K562 (cell line): ENCODE measurements around the gene APOBEC3A.
A peak's percentile ranks its signal among the peaks of the same experiment; 100 is the strongest.

Experiments
- BRF2 ChIP-seq: IDR thresholded peaks from 3 replicates; pipeline ENCODE4 v1.6.1; 2011; ENCODE audit warnings: borderline replicate concordance, mild to moderate bottlenecking; ENCODE audit not compliant: insufficient read length, insufficient read depth
- CTCF ChIP-seq, 3 experiments: IDR thresholded peaks in 2 of 3; conservative IDR thresholded peaks in 1 of 3; 2 replicates each; pipeline ENCODE4 v1.5.1; 2011 to 2012; ENCODE audit warnings: low read length in 3 of 3, mild to moderate bottlenecking in 3 of 3, control low read depth in 2 of 3, improper control_type of control experiment in 1 of 3, inconsistent platforms in 1 of 3, low read depth in 1 of 3, mixed read lengths in 1 of 3, moderate library complexity in 1 of 3; ENCODE audit not compliant: insufficient read depth in 2 of 3
- ELF4 ChIP-seq: fragments of 450-650 bp; formaldehyde crosslinking; IDR thresholded peaks from 2 replicates; pipeline ENCODE4 v1.4.0; 2022; ENCODE audit warnings: missing genetic modification characterization
- FOXP4 ChIP-seq: sonication (generic); formaldehyde crosslinking; IDR thresholded peaks from 2 replicates; pipeline ENCODE4 v1.8.0; 2022; ENCODE audit warnings: mild to moderate bottlenecking, missing genetic modification reagents, borderline replicate concordance
- JUNB ChIP-seq: fragments of 450-650 bp; formaldehyde crosslinking; conservative IDR thresholded peaks from 2 replicates; pipeline ENCODE4 v1.4.0; 2020; ENCODE audit warnings: mild to moderate bottlenecking
- JUND ChIP-seq, 2 experiments: IDR thresholded peaks; 2 replicates in 1 of 2; 3 replicates in 1 of 2; pipeline ENCODE4 v1.6.1; 2011; ENCODE audit warnings: borderline replicate concordance in 2 of 2, low read depth in 2 of 2, low read length in 2 of 2, improper control_type of control experiment in 1 of 2, missing biosample characterization in 1 of 2, missing genetic modification characterization in 1 of 2, missing genetic modification reagents in 1 of 2
- PRDM10 ChIP-seq: fragments of 450-650 bp; IDR thresholded peaks from 2 replicates; pipeline ENCODE4 v1.6.1; 2018; ENCODE audit not compliant: partially characterized antibody
- SAP30 ChIP-seq: fragments of 200-600 bp; sonication (generic); IDR thresholded peaks from 2 replicates; pipeline ENCODE4 v1.6.1; 2012; ENCODE audit warnings: borderline replicate concordance, low read depth, mild to moderate bottlenecking, moderate library complexity, low read length, control low read depth, inconsistent platforms; ENCODE audit not compliant: insufficient read depth, poor library complexity, severe bottlenecking
- TAF1 ChIP-seq: IDR thresholded peaks from 2 replicates; pipeline ENCODE4 v1.6.1; 2011; ENCODE audit warnings: mild to moderate bottlenecking, low read length, moderate library complexity; ENCODE audit not compliant: insufficient read depth, control insufficient read depth, severe bottlenecking; ENCODE audit errors: extremely low read depth
- XRCC5 ChIP-seq: fragments of 200-400 bp; formaldehyde crosslinking; IDR thresholded peaks from 2 replicates; pipeline ENCODE4 v1.6.1; 2017; ENCODE audit warnings: low read depth, mild to moderate bottlenecking, low read length
- ZC3H11A ChIP-seq: IDR thresholded peaks from 2 replicates; pipeline ENCODE4 v1.6.1; 2012; ENCODE audit warnings: low read depth, low read length, improper control_type of control experiment

DNA sequence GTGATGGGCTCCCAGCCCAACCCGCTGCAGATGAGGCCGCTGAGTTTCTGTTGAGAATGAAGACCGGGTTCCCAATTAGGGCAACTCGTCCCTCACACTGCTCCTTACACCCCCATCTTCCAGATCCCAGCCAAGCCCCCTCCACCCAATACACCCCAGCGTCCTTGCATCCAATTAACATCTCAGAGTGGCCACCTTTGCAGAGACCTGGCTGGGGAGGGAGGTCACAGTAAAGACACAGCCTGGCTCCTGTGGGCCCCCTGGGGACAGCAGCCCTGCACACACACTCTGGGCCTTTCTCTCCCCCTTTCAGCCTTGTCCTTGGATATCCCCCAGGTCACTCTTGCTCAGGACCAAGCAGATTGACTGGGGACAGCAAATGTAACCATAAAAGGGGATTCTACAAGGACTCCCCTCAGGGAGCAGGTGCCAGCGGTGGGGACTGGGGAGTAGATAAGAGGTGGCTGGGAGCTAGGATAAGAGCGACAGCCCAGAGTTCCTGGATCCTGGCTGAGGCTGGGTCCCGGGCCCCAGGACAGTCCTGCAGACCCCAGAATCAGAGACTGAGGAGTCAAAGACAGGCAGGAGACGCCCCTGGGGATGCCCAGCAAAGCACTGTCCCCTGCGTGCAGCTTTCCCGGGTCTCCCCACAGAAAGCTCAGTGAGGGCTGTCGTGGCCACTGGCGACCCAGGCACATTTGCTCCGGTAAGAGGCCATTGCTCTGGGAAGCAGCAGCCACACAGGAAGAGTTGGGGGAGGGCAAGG, 8.4 kb downstream of the APOBEC3A start:
- TF ChIP-seq ELF4 = no peak
- no peak for TF ChIP-seq TAF1
- TF ChIP-seq CTCF (IDR thresholded peaks at IDR 0.05 in 2 of 3, conservative IDR thresholded peaks at IDR 0.05 in 1 of 3; ENCODE audit: insufficient read depth in 2 of 3, low read depth in 1 of 3, low read length in 3 of 3) = peak in 1 of 3 experiments; percentile 1; a peak in 1 of 6 replicates
- no peak for TF ChIP-seq XRCC5
- no peak for TF ChIP-seq ZC3H11A
- TF ChIP-seq BRF2 = no peak
- no peak for TF ChIP-seq PRDM10
- no peak for TF ChIP-seq JUNB
- no peak for TF ChIP-seq FOXP4
- no peak for TF ChIP-seq JUND (IDR thresholded peaks at IDR 0.05; ENCODE audit: borderline replicate concordance, low read depth, low read length)
- TF ChIP-seq JUND (tag; IDR thresholded peaks at IDR 0.05; ENCODE audit: borderline replicate concordance, low read depth, low read length) = no peak
- TF ChIP-seq SAP30 = no peak
